K562 (cell line): Measurements from ENCODE around the gene HOXD1. TPM values are rescaled to one million over a fixed set of nuclear protein-coding genes. Genes with fewer than 3 reads are reported as not detected.

ENCODE experiments used
- ATAC-seq: fragments of 200-7000 bp; cut with Tn5 transposase; 3 replicates; pipeline ENCODE4 v1.9.1; 2020; ENCODE audit warnings: moderate library complexity
- BruUV-seq: library from RNA; stranded (reverse); fragments of 400-500 nt; replicated peaks from 2 replicates; lab custom pipeline; 2021; lab: Mats Ljungman, UMichigan
- CTCF ChIA-PET: fragments of 300-600 bp; formaldehyde crosslinking; extraction: SDS; loops from one replicate; lab custom pipeline; 2021; ENCODE audit warnings: low intra/inter-chr PET ratio; lab: Yijun Ruan, JAX
- POLR2A ChIA-PET: fragments of 300-600, 350-650 bp; sonication (Branson Sonifier 250); formaldehyde crosslinking; extraction: SDS; loops from one replicate; lab custom pipeline; 2021; ENCODE audit warnings: antibody characterized with exemption, inconsistent platforms; lab: Yijun Ruan, JAX
- DNase-seq, 4 experiments: peaks; one replicate each; pipeline versions ENCODE4 v3.0.0 to v3.0.0-alpha.2; 2011 to 2018; ENCODE audit warnings: low spot score in 3 of 4, mixed read lengths in 3 of 4; ENCODE audit errors: extremely low read depth in 1 of 4
- FAIRE-seq: peaks from 2 replicates; lab custom pipeline; 2011; peaks lifted over from hg19 to GRCh38; lab: Jason Lieb, UNC
- H2AFZ ChIP-seq: 2 replicates; pipeline ENCODE4 v1.6.0; 2011; ENCODE audit warnings: low read depth, low read length, control low read depth, inconsistent platforms
- H3K27ac ChIP-seq: fragments of 200-600 bp; 3 replicates; pipeline ENCODE4 v1.8.0; 2011; ENCODE audit warnings: low read depth, mild to moderate bottlenecking, control low read depth, inconsistent platforms, low read length, moderate library complexity, mixed read lengths; ENCODE audit errors: extremely low read depth
- H3K27me3 ChIP-seq, 2 experiments: fragments of 300-600 bp in 1 of 2; 2 replicates in 1 of 2; 3 replicates in 1 of 2; pipeline versions ENCODE4 v1.6.0 to v1.8.0; 2011; ENCODE audit warnings: inconsistent platforms in 2 of 2, low read length in 2 of 2, mild to moderate bottlenecking in 1 of 2, mixed read lengths in 1 of 2, moderate library complexity in 1 of 2; ENCODE audit not compliant: control insufficient read depth in 2 of 2, insufficient read depth in 2 of 2
- H3K36me3 ChIP-seq: fragments of 300-600 bp; 3 replicates; pipeline ENCODE4 v1.8.0; 2011; ENCODE audit warnings: mild to moderate bottlenecking, low read length, inconsistent platforms; ENCODE audit not compliant: control insufficient read depth, insufficient read depth
- H3K4me1 ChIP-seq, 2 experiments: fragments of 200-600 bp in 1 of 2; replicated peaks in 1 of 2; 2 replicates in 1 of 2; 3 replicates in 1 of 2; pipeline versions ENCODE4 v1.5.1 to v1.8.0; 2011; ENCODE audit warnings: inconsistent platforms in 2 of 2, low read length in 2 of 2, mild to moderate bottlenecking in 1 of 2, mixed read lengths in 1 of 2, moderate library complexity in 1 of 2; ENCODE audit not compliant: control insufficient read depth in 2 of 2, insufficient read depth in 2 of 2
- H3K4me2 ChIP-seq: 2 replicates; pipeline ENCODE4 v1.6.1; 2011; ENCODE audit warnings: low read length, control low read depth, inconsistent platforms, mixed read lengths; ENCODE audit not compliant: insufficient read depth
- H3K4me3 ChIP-seq: fragments of 200-600 bp; sonication (generic), shearing (Covaris generic); 2 replicates; pipeline ENCODE4 v1.5.1; 2016; ENCODE audit warnings: control low read depth, inconsistent platforms
- H3K79me2 ChIP-seq: fragments of 200-600 bp; 3 replicates; pipeline ENCODE4 v1.8.0; 2011; ENCODE audit warnings: low read length, inconsistent platforms; ENCODE audit not compliant: control insufficient read depth, insufficient read depth
- H3K9ac ChIP-seq, 2 experiments: 2 replicates each; pipeline versions ENCODE4 v1.6.0 to v1.6.1; 2011; ENCODE audit warnings: low read depth in 2 of 2, low read length in 2 of 2, control low read depth in 1 of 2, inconsistent platforms in 1 of 2, mild to moderate bottlenecking in 1 of 2, mixed read lengths in 1 of 2; ENCODE audit not compliant: insufficient read depth in 1 of 2
- H3K9me1 ChIP-seq: one replicate; pipeline ENCODE4 v1.6.0; 2011; ENCODE audit warnings: inconsistent platforms, mild to moderate bottlenecking, low read length, moderate library complexity; ENCODE audit not compliant: control insufficient read depth, insufficient read depth
- H3K9me3 ChIP-seq: replicated peaks from 2 replicates; pipeline ENCODE4 v1.5.1; 2011; ENCODE audit warnings: low read depth, low read length, inconsistent platforms; ENCODE audit not compliant: control insufficient read depth, insufficient read depth
- H4K20me1 ChIP-seq: replicated peaks from 2 replicates; pipeline ENCODE4 v1.6.1; 2011; ENCODE audit warnings: low read length, inconsistent platforms, mixed read lengths; ENCODE audit not compliant: control insufficient read depth, insufficient read depth
- BACH1 ChIP-seq: fragments of 200-800 bp; sonication (Bioruptor generic); IDR thresholded peaks from 2 replicates; pipeline ENCODE4 v1.6.1; 2016; ENCODE audit warnings: missing genetic modification characterization, missing compliant biosample characterization
- BRD4 ChIP-seq: fragments of 200-600 bp; sonication (generic); IDR thresholded peaks from 2 replicates; pipeline ENCODE4 v1.6.1; 2017; ENCODE audit warnings: inconsistent platforms
- CREB3L1 ChIP-seq: fragments of 450-650 bp; IDR thresholded peaks from 2 replicates; pipeline ENCODE4 v1.6.1; 2014; ENCODE audit warnings: low read depth, mild to moderate bottlenecking, moderate library complexity, borderline replicate concordance
- DIDO1 ChIP-seq: fragments of 450-650 bp; IDR thresholded peaks from 2 replicates; pipeline ENCODE4 v1.6.1; 2016; ENCODE audit warnings: low read depth, missing biosample characterization, missing genetic modification characterization
- ELF2 ChIP-seq: fragments of 250-450 bp; sonication (Bioruptor Pico); IDR thresholded peaks from 2 replicates; pipeline ENCODE4 v1.5.0; 2021; ENCODE audit warnings: mild to moderate bottlenecking
- HNRNPLL ChIP-seq: fragments of 200-400 bp; formaldehyde crosslinking; IDR thresholded peaks from 2 replicates; pipeline ENCODE4 v1.6.1; 2017; ENCODE audit warnings: low read length, low read depth, mild to moderate bottlenecking; ENCODE audit not compliant: poor library complexity, severe bottlenecking
- HOMEZ ChIP-seq: fragments of 250-450 bp; sonication (Bioruptor Pico); IDR thresholded peaks from 2 replicates; pipeline ENCODE4 v1.4.0; 2020; ENCODE audit warnings: mild to moderate bottlenecking, moderate library complexity
- IRF2 ChIP-seq: sonication (generic); formaldehyde crosslinking; IDR thresholded peaks from 2 replicates; pipeline ENCODE4 v1.8.1; 2022; ENCODE audit warnings: mild to moderate bottlenecking, missing genetic modification reagents
- L3MBTL2 ChIP-seq: fragments of 450-650 bp; IDR thresholded peaks from 2 replicates; pipeline ENCODE4 v1.6.1; 2016; ENCODE audit warnings: mild to moderate bottlenecking, moderate library complexity
- NR4A1 ChIP-seq, 2 experiments: fragments of 250-450 bp in 1 of 2; fragments of 450-650 bp in 1 of 2; sonication (Bioruptor Pico) in 1 of 2; IDR thresholded peaks; 2 replicates each; pipeline versions ENCODE4 v1.4.0 to v1.6.1; 2016 to 2020; ENCODE audit warnings: mild to moderate bottlenecking in 2 of 2, missing compliant biosample characterization in 1 of 2, missing genetic modification characterization in 1 of 2, moderate library complexity in 1 of 2
- RREB1 ChIP-seq: fragments of 250-450 bp; sonication (Bioruptor Pico); IDR thresholded peaks from 2 replicates; pipeline ENCODE4 v1.4.0; 2020
- STAT5A ChIP-seq: IDR thresholded peaks from 2 replicates; pipeline ENCODE4 v1.6.1; 2012; ENCODE audit warnings: low read length, inconsistent platforms, borderline replicate concordance
- WGBS: fragments of 100-300 bp; shearing (Covaris generic); methylation state at CpG from one replicate; pipeline ENCODE4 v1.1.6; 2016; ENCODE audit warnings: low coverage, mixed read lengths; ENCODE audit not compliant: insufficient coverage; ENCODE audit errors: missing lambda C conversion rate; 5-methylcytosine and 5-hydroxymethylcytosine counted together
- in situ Hi-C: fragments of 300-500 bp; cut with MboI; formaldehyde crosslinking; loops from 4 replicates; pipeline ENCODE4 v1.15.0; 2018; ENCODE audit warnings: inconsistent platforms, mixed read lengths
- intact Hi-C: fragments of 100-400 bp; cut with micrococcal nuclease; formaldehyde crosslinking; loops from 2 replicates; pipeline ENCODE4 v1.14.2; 2022
- polyA plus RNA-seq, 8 experiments: library from polyadenylated mRNA; depleted of rRNA in 4 of 8; stranded (reverse) in 5 of 8; unstranded in 3 of 8; fragments of >200 nt; fragmentation: Nextera tagmentation in 2 of 8; fragmentation: Illumina TruSeq in 1 of 8; extraction: Ambion mirVana in 2 of 8; extraction: Trizol in 1 of 8; gene quantifications; 2 replicates each; pipeline versions ENCODE4 v1.2.1 to v1.2.3, GENCODE V29; 2011 to 2014; ENCODE audit warnings: inconsistent platforms in 1 of 8, missing spikeins in 1 of 8
- total RNA-seq, 7 experiments: library from RNA; depleted of rRNA in 6 of 7; stranded (reverse); fragments of >200 nt in 6 of 7; fragmentation: Illumina TruSeq in 2 of 7; extraction: Trizol in 2 of 7; gene quantifications; 2 replicates each; pipeline versions ENCODE4 v1.2.1 to v1.2.3, GENCODE V29; 2011 to 2021; ENCODE audit warnings: low replicate concordance in 1 of 7

Gene HOXD1
- total and polyA plus RNA-seq, 9 of the 15 experiments (the other 6 are each of a cell fraction or from before 2014, with no cell fraction given): not detected

GRCh38 chr2:176150584-176151441 is 37.7 kb upstream of the HOXD1 start:
- in situ Hi-C loops: no loop called here
- Histone ChIP-seq H3K36me3 (no peaks in the 10 kb centered on the region), H2AFZ (no peak overlapping the region), H3K4me3 (no peak overlapping the region), H3K9me1 (no peaks in the 10 kb centered on the region), H3K4me1 (peaks cover 0 to 10% of the 10 kb centered on the region in 2 experiments; a peak in 1 of 5 replicates), H3K9me3 (no peaks in the 10 kb centered on the region), H3K27ac (no peak overlapping the region), H3K4me2 (no peak overlapping the region), H3K9ac (no peak overlapping the region), H4K20me1 (no peaks in the 10 kb centered on the region; the same call in 1 of the 2 replicates), H3K79me2 (no peaks in the 10 kb centered on the region), H3K27me3 (peaks cover 69 to 82% of the 10 kb centered on the region in 2 experiments)
- FAIRE-seq: no peak
- POLR2A ChIA-PET: interaction anchor here (0.5 to 1.3 kb wide), 3 partner anchors 11 to 24 kb away, joined by 3 read pairs; no protein-coding TSS in a partner anchor
- no TSS peak for BruUV-seq
- CTCF ChIA-PET: no interaction called here
- under 1% methylated on average over 14 of the region's 14 CpGs for WGBS
- DNase-seq: no peak
- ATAC-seq: no peak
- intact Hi-C loops: no loop called here
- no peak for TF ChIP-seq RREB1 (CRISPR knock-in tag)
- TF ChIP-seq CREB3L1: no peak
- TF ChIP-seq ELF2: no peak
- no peak for TF ChIP-seq DIDO1 (tag)
- TF ChIP-seq HNRNPLL: no peak
- TF ChIP-seq HOMEZ (CRISPR knock-in tag): no peak
- TF ChIP-seq L3MBTL2: no peak
- TF ChIP-seq BRD4: no peak
- no peak for TF ChIP-seq STAT5A
- no peak for TF ChIP-seq IRF2 (CRISPR knock-in tag)
- no peak for TF ChIP-seq NR4A1 (CRISPR knock-in tag; IDR thresholded peaks at IDR 0.05)
- TF ChIP-seq NR4A1 (tag; IDR thresholded peaks at IDR 0.05): no peak
- TF ChIP-seq BACH1 (tag): no peak
